ENCODE measurements around the gene WHRN.

Gene WHRN

GRCh38 chr9:114513055-114513958 is 8.0 kb upstream of the WHRN start:
- DNase-seq = no peak

- no peak for DNase-seq
Observed at GRCh38 chr9:114511978-114512874, 7.0 kb upstream of the WHRN start.

GRCh38 chr9:114507726-114508125 is 2.5 kb upstream of the WHRN start:
- peak; percentile 79 for DNase-seq

GRCh38 chr9:114506082-114506390 is 763 bp upstream of the WHRN start:
- no peak for DNase-seq

- DNase-seq = peak; percentile 82
Observed at GRCh38 chr9:114504341-114505186, 709 bp downstream of the WHRN start.

GRCh38 chr9:114503522-114504340 is 1.5 kb downstream of the WHRN start:
- DNase-seq = peak; percentile 65

GRCh38 chr9:114503009-114503408 is 2.3 kb downstream of the WHRN start:
- peak; percentile 89 for DNase-seq

- DNase-seq = peak; percentile 95
Observed at GRCh38 chr9:114501796-114502682, 3.2 kb downstream of the WHRN start.

GRCh38 chr9:114500697-114501292 is 4.5 kb downstream of the WHRN start:
- DNase-seq = peak; percentile 41

- no peak for DNase-seq
Observed at GRCh38 chr9:114499941-114500696, 5.2 kb downstream of the WHRN start.

- peak; percentile 45 for DNase-seq
Observed at GRCh38 chr9:114499528-114499927, 5.7 kb downstream of the WHRN start.

- no peak for DNase-seq
Observed at GRCh38 chr9:114497727-114498382, 7.4 kb downstream of the WHRN start.

- no peak for DNase-seq
Observed at GRCh38 chr9:114497236-114497635, 8.0 kb downstream of the WHRN start.

- peak; percentile 83 for DNase-seq
Observed at GRCh38 chr9:114496011-114496410, 9.3 kb downstream of the WHRN start.

- no peak for DNase-seq
Observed at GRCh38 chr9:114494776-114495569, 10.3 kb downstream of the WHRN start.

GRCh38 chr9:114493521-114494184 is 11.6 kb downstream of the WHRN start:
- no peak for DNase-seq

GRCh38 chr9:114492991-114493390 is 12.3 kb downstream of the WHRN start:
- DNase-seq = no peak
